ENCODE measurements around the gene NUP133. TPM values are rescaled to one million over a fixed set of nuclear protein-coding genes. Genes with fewer than 3 reads are reported as not detected.

NUP133 gene
- total and polyA plus RNA-seq, 2 of the 4 experiments (the other 2 are of a cell fraction), result 13.4 to 30.5 TPM

GRCh38 chr1:229456016-229456415, 52.1 kb downstream of the NUP133 start:
- H3K56ac ChIP-seq (ENCODE audit: extremely low read depth, insufficient read depth, low read length), result no peak overlapping the region
- intact Hi-C loops (cut with micrococcal nuclease), result no loop called here
- no peak overlapping the region for H2AK9ac ChIP-seq (replicated peaks; ENCODE audit: low read depth, low read length, poor library complexity)
- in situ Hi-C loops (cut with MboI; ENCODE audit: low sequenced_read_pairs), result no loop called here
- H3K27ac ChIP-seq (ENCODE audit: insufficient read depth, low read length), result no peak overlapping the region
- CTCF ChIA-PET, result interaction anchor here (2.1 kb wide), 1 partner anchor 13 kb away, joined by 4 read pairs; no protein-coding TSS in a partner anchor
- no peak overlapping the region for H2BK15ac ChIP-seq (ENCODE audit: low read depth, low read length)
- no peak overlapping the region for H2AK5ac ChIP-seq (ENCODE audit: low read depth, low read length)
- H3K23ac ChIP-seq (ENCODE audit: low read depth, low read length), result no peak overlapping the region
- peaks cover 13% of the 10 kb centered on the region for H3K36me3 ChIP-seq (ENCODE audit: control insufficient read depth, insufficient read depth, low read length)
- H4K5ac ChIP-seq (ENCODE audit: low read depth, low read length), result no peak overlapping the region
- H3K9ac ChIP-seq (ENCODE audit: low read depth, low read length), result no peak overlapping the region
- H3K4ac ChIP-seq (ENCODE audit: low read depth, low read length), result no peak overlapping the region
- no peaks in the 10 kb centered on the region for H4K20me1 ChIP-seq (ENCODE audit: insufficient read depth, low read length)
- H3K9me3 ChIP-seq (ENCODE audit: control insufficient read depth, insufficient read depth, low read length), result no peaks in the 10 kb centered on the region
- no peaks in the 10 kb centered on the region for H3K79me1 ChIP-seq (ENCODE audit: low read depth in 1 of 2, low read length in 2 of 2)
- H4K8ac ChIP-seq (ENCODE audit: low read depth in 2 of 2, low read length in 2 of 2), result no peak overlapping the region
- no peaks in the 10 kb centered on the region for H3K27me3 ChIP-seq (ENCODE audit: control insufficient read depth, insufficient read depth, low read length)
- no peaks in the 10 kb centered on the region for H3K9me1 ChIP-seq (ENCODE audit: insufficient read depth, low read length)
- no peak overlapping the region for H2BK120ac ChIP-seq (ENCODE audit: low read depth, low read length)
- H3K4me3 ChIP-seq (ENCODE audit: insufficient read depth, low read depth, low read length), result no peak overlapping the region
- WGBS, 2 experiments (ENCODE audit: extremely low coverage in 2 of 2, insufficient read length in 1 of 2), result no CpG with 5 or more reads among the region's 3 CpGs
- TF ChIP-seq FOS (IDR thresholded peaks at IDR 0.05; ENCODE audit: low read depth, low read length), result no peak
- no peak for TF ChIP-seq CHD1 (IDR thresholded peaks at IDR 0.05; ENCODE audit: low read depth, low read length)
- TF ChIP-seq ELK1 (IDR thresholded peaks at IDR 0.05; ENCODE audit: borderline replicate concordance, low read depth, low read length), result no peak
- no peak for TF ChIP-seq RFX5 (IDR thresholded peaks at IDR 0.05; ENCODE audit: low read depth, low read length)
- H2BK5ac ChIP-seq (ENCODE audit: low read depth, low read length, poor library complexity, severe bottlenecking), result no peak overlapping the region
- no peak overlapping the region for H2AFZ ChIP-seq (replicated peaks; ENCODE audit: low read length, poor library complexity)
- ATAC-seq (ENCODE audit: low read depth), result no peak
- H3K18ac ChIP-seq (ENCODE audit: low read depth, low read length), result no peak overlapping the region
- dilution Hi-C loops (cut with HindIII; ENCODE audit: low sequenced_read_pairs, unreplicated experiment), result no loop called here
- H2BK20ac ChIP-seq (ENCODE audit: low read depth, low read length), result no peak overlapping the region
- POLR2A ChIA-PET (ENCODE audit: unreplicated experiment), result no interaction called here
- BruUV-seq (replicated peaks), result no TSS peak
- no peak for DNase-seq
- no peak overlapping the region for H3K14ac ChIP-seq (replicated peaks; ENCODE audit: low read depth, low read length)
- no peak overlapping the region for H4K91ac ChIP-seq (ENCODE audit: insufficient read depth, low read depth, low read length)
- no peak overlapping the region for H3K4me2 ChIP-seq (ENCODE audit: low read depth, low read length)
- no peaks in the 10 kb centered on the region for H3K4me1 ChIP-seq (ENCODE audit: control insufficient read depth, insufficient read depth, low read length)
